ENCODE results near the gene UBASH3B. TPM values are rescaled to one million over a fixed set of nuclear protein-coding genes. Genes with fewer than 3 reads are reported as not detected.

Gene UBASH3B
- total RNA-seq, 1 donor from 2014 or later: 62.1 TPM

- H3K9me3 ChIP-seq (ENCODE audit: insufficient read depth, low read depth, low read length): no peaks in the 10 kb centered on the region
- H3K27ac ChIP-seq (ENCODE audit: low read depth, low read length): no peak overlapping the region
- peaks cover 30% of the 10 kb centered on the region for H3K4me1 Mint-ChIP-seq (ENCODE audit: low read depth, unreplicated experiment)
- H2AFZ ChIP-seq (ENCODE audit: low read depth, low read length): no peak overlapping the region
- H4K20me1 ChIP-seq (ENCODE audit: insufficient read depth, low read length): peaks cover 77% of the 10 kb centered on the region
- no peaks in the 10 kb centered on the region for H3K27me3 ChIP-seq (ENCODE audit: insufficient read depth, low read length)
- peaks cover 87% of the 10 kb centered on the region for H3K79me2 ChIP-seq (ENCODE audit: insufficient read depth, low read length)
- FAIRE-seq (no peak), DNase-seq (ENCODE audit: low read depth) (no peak)
- no peak overlapping the region for H3K4me3 ChIP-seq (ENCODE audit: insufficient read depth, low read depth, low read length)
- H3K4me1 ChIP-seq (ENCODE audit: insufficient read depth, low read length): peaks cover 24% of the 10 kb centered on the region
- H3K4me2 ChIP-seq (ENCODE audit: low read length): no peak overlapping the region
- H3K4me3 Mint-ChIP-seq (ENCODE audit: unreplicated experiment): no peak overlapping the region
- H3K9me3 Mint-ChIP-seq (ENCODE audit: unreplicated experiment): peaks cover 3% of the 10 kb centered on the region
- peaks cover 18% of the 10 kb centered on the region for H3K36me3 Mint-ChIP-seq (ENCODE audit: low read depth, unreplicated experiment)
- no peaks in the 10 kb centered on the region for H3K27me3 Mint-ChIP-seq (ENCODE audit: low read depth, unreplicated experiment)
- H3K9ac ChIP-seq (ENCODE audit: low read length): no peak overlapping the region
- peaks cover 5% of the 10 kb centered on the region for H3K36me3 ChIP-seq (ENCODE audit: insufficient read depth, low read length)
- H3K27ac Mint-ChIP-seq (ENCODE audit: unreplicated experiment): no peak overlapping the region
- TF ChIP-seq CTCF (IDR thresholded peaks at IDR 0.05; ENCODE audit: insufficient read depth, low read depth, low read length) (no peak), EZH2 (IDR thresholded peaks at IDR 0.05; ENCODE audit: insufficient read depth, low read length) (no peak)
Observed at GRCh38 chr11:122663056-122663740, 7.7 kb downstream of the UBASH3B start.

- no peak for FAIRE-seq
- H3K27ac Mint-ChIP-seq (ENCODE audit: unreplicated experiment): no peak overlapping the region
- peaks cover 35% of the 10 kb centered on the region for H3K4me1 Mint-ChIP-seq (ENCODE audit: low read depth, unreplicated experiment)
Observed at GRCh38 chr11:122663764-122664163, 8.2 kb downstream of the UBASH3B start.

More at GRCh38 chr11:122663764-122664163, 8.2 kb downstream of the UBASH3B start:
- no peak for DNase-seq (ENCODE audit: low read depth)
- peaks cover 30% of the 10 kb centered on the region for H3K4me1 ChIP-seq (ENCODE audit: insufficient read depth, low read length)
- H3K9ac ChIP-seq (ENCODE audit: low read length): no peak overlapping the region
- H3K9me3 Mint-ChIP-seq (ENCODE audit: unreplicated experiment): peaks cover 2% of the 10 kb centered on the region
- H3K9me3 ChIP-seq (ENCODE audit: insufficient read depth, low read depth, low read length): no peaks in the 10 kb centered on the region
- H4K20me1 ChIP-seq (ENCODE audit: insufficient read depth, low read length): peaks cover 77% of the 10 kb centered on the region
- no peak for TF ChIP-seq EZH2 (IDR thresholded peaks at IDR 0.05; ENCODE audit: insufficient read depth, low read length)
- TF ChIP-seq CTCF (IDR thresholded peaks at IDR 0.05; ENCODE audit: insufficient read depth, low read depth, low read length): no peak
- peaks cover 17% of the 10 kb centered on the region for H3K36me3 Mint-ChIP-seq (ENCODE audit: low read depth, unreplicated experiment)
- no peaks in the 10 kb centered on the region for H3K36me3 ChIP-seq (ENCODE audit: insufficient read depth, low read length)
- no peak overlapping the region for H3K27ac ChIP-seq (ENCODE audit: low read depth, low read length)
- H3K4me2 ChIP-seq (ENCODE audit: low read length): no peak overlapping the region
- no peaks in the 10 kb centered on the region for H3K27me3 ChIP-seq (ENCODE audit: insufficient read depth, low read length)
- no peaks in the 10 kb centered on the region for H3K27me3 Mint-ChIP-seq (ENCODE audit: low read depth, unreplicated experiment)
- H3K4me3 ChIP-seq (ENCODE audit: insufficient read depth, low read depth, low read length): no peak overlapping the region
- H3K4me3 Mint-ChIP-seq (ENCODE audit: unreplicated experiment): no peak overlapping the region
- peaks cover 85% of the 10 kb centered on the region for H3K79me2 ChIP-seq (ENCODE audit: insufficient read depth, low read length)
- no peak overlapping the region for H2AFZ ChIP-seq (ENCODE audit: low read depth, low read length)
